Measurements from ENCODE around the gene EBLN1. TPM values are rescaled to one million over a fixed set of nuclear protein-coding genes. Genes with fewer than 3 reads are reported as not detected.

Gene EBLN1
- total and polyA plus RNA-seq, 9 of the 15 experiments (the other 6 are each of a cell fraction or from before 2014, with no cell fraction given), result 0.06 to 3.1 (median 0.80) TPM

GRCh38 chr10:22265839-22266537, 48.2 kb upstream of the EBLN1 start (continued):
- no peak for TF ChIP-seq CHD2 (IDR thresholded peaks at IDR 0.05; ENCODE audit: low read depth, low read length)
- TF ChIP-seq MBD2 (IDR thresholded peaks at IDR 0.05; ENCODE audit: borderline replicate concordance, low read depth), result no peak
- TF ChIP-seq ZNF3 (CRISPR knock-in tag; IDR thresholded peaks at IDR 0.05), result no peak
- TF ChIP-seq ZNF707 (CRISPR knock-in tag; conservative IDR thresholded peaks at IDR 0.05), result no peak
- no peak for TF ChIP-seq GABPB1 (CRISPR knock-in tag; IDR thresholded peaks at IDR 0.05)
- no peak for TF ChIP-seq NFE2L1 (tag; IDR thresholded peaks at IDR 0.05; ENCODE audit: borderline replicate concordance, low read depth)
- TF ChIP-seq RBFOX2 (IDR thresholded peaks at IDR 0.05; ENCODE audit: low read depth, low read length), result no peak
- no peak for TF ChIP-seq THRAP3 (IDR thresholded peaks at IDR 0.05; ENCODE audit: borderline replicate concordance)
- no peak for TF ChIP-seq FOXM1 (IDR thresholded peaks at IDR 0.05; ENCODE audit: low read depth)
- TF ChIP-seq FOXM1 (CRISPR knock-in tag; IDR thresholded peaks at IDR 0.05; ENCODE audit: low read depth), result no peak
- TF ChIP-seq FOXP4 (CRISPR knock-in tag; IDR thresholded peaks at IDR 0.05; ENCODE audit: borderline replicate concordance), result no peak
- TF ChIP-seq TCF7 (IDR thresholded peaks at IDR 0.05; ENCODE audit: borderline replicate concordance), result no peak

Measured in K562 (cell line).